B cell (primary cell): Measurements from ENCODE around the gene FBXO28. TPM values are rescaled to one million over a fixed set of nuclear protein-coding genes. Genes with fewer than 3 reads are reported as not detected.

Experiments used
- ATAC-seq: fragments of 200-7000 bp; cut with Tn5 transposase; one replicate; pipeline ENCODE4 v1.10.0; 2021; ENCODE audit warnings: low read depth, mild to moderate bottlenecking, moderate number of reproducible peaks, moderate library complexity
- CTCF ChIA-PET: fragments of 350-600 bp; sonication (Branson Sonifier 250); formaldehyde crosslinking; loops from one replicate; lab custom pipeline; 2021; ENCODE audit warnings: antibody characterized with exemption, inconsistent platforms; lab: Charles Lee
- POLR2A ChIA-PET: fragments of 350-600 bp; sonication (Branson Sonifier 250); formaldehyde crosslinking; loops from one replicate; lab custom pipeline; 2021; ENCODE audit warnings: antibody characterized with exemption; lab: Charles Lee
- DNase-seq: peaks from one replicate; pipeline ENCODE4 v3.0.0; 2013
- H2AFZ ChIP-seq: 2 replicates; pipeline ENCODE4 v1.6.1; 2012; ENCODE audit warnings: mild to moderate bottlenecking, low read depth, low read length; ENCODE audit not compliant: insufficient read depth, poor library complexity, severe bottlenecking
- H3K27ac ChIP-seq, 2 donors: 1 replicate in 1 of 2; 2 replicates in 1 of 2; pipeline ENCODE4 v1.5.1; 2012 to 2013; ENCODE audit warnings: low read length in 2 of 2, mild to moderate bottlenecking in 2 of 2, moderate library complexity in 1 of 2
- H3K27me3 ChIP-seq, 4 experiments: fragments of 200-600 bp in 1 of 4; sonication (generic) in 1 of 4; replicated peaks in 1 of 4; 1 replicate in 2 of 4; 2 replicates in 2 of 4; pipeline versions ENCODE4 v1.6.1 to v1.7.0; 2013 to 2016; ENCODE audit warnings: low read length in 3 of 4, mild to moderate bottlenecking in 2 of 4, mixed read lengths in 1 of 4, moderate library complexity in 1 of 4; ENCODE audit not compliant: insufficient read depth in 4 of 4, control insufficient read depth in 3 of 4; ENCODE audit errors: control extremely low read depth in 1 of 4
- H3K36me3 ChIP-seq, 2 experiments: replicated peaks in 1 of 2; 1 replicate in 1 of 2; 2 replicates in 1 of 2; pipeline versions ENCODE4 v1.6.1 to v1.7.1; 2013; ENCODE audit warnings: low read length in 1 of 2; ENCODE audit not compliant: insufficient read depth in 2 of 2, control insufficient read depth in 1 of 2; ENCODE audit errors: control extremely low read depth in 1 of 2, extremely low read depth in 1 of 2
- H3K4me1 ChIP-seq, 2 donors: fragments of 200-600 bp in 1 of 2; sonication (generic) in 1 of 2; 1 replicate in 1 of 2; 2 replicates in 1 of 2; pipeline versions ENCODE4 v1.5.1 to v1.6.1; 2013 to 2017; ENCODE audit warnings: low read length in 2 of 2; ENCODE audit not compliant: control insufficient read depth in 2 of 2, insufficient read depth in 2 of 2
- H3K4me2 ChIP-seq: replicated peaks from 2 replicates; pipeline ENCODE3; 2012; ENCODE audit warnings: mild to moderate bottlenecking, low read depth, low read length; ENCODE audit not compliant: poor library complexity, severe bottlenecking
- H3K4me3 ChIP-seq, 5 experiments: fragments of 200-600 bp in 1 of 5; sonication (generic) in 1 of 5; 1 replicate in 3 of 5; 2 replicates in 2 of 5; pipeline versions ENCODE4 v1.5.1 to v1.7.0; 2011 to 2016; ENCODE audit warnings: low read length in 4 of 5, mild to moderate bottlenecking in 4 of 5, low read depth in 2 of 5, control low read depth in 1 of 5, moderate library complexity in 1 of 5; ENCODE audit not compliant: insufficient read depth in 1 of 5; ENCODE audit errors: control extremely low read depth in 1 of 5, extremely low read depth in 1 of 5
- H3K79me2 ChIP-seq: fragments of 200-600 bp; sonication (generic); one replicate; pipeline ENCODE4 v1.6.0; 2016; ENCODE audit warnings: low read length; ENCODE audit not compliant: control insufficient read depth, insufficient read depth
- H3K9ac ChIP-seq: fragments of 200-600 bp; sonication (generic); 2 replicates; pipeline ENCODE4 v1.6.1; 2017; ENCODE audit warnings: mild to moderate bottlenecking, low read length, moderate library complexity
- H3K9me3 ChIP-seq, 3 donors: one replicate each; pipeline versions ENCODE4 v1.6.1 to v1.7.1; 2013; ENCODE audit warnings: low read length in 2 of 3; ENCODE audit not compliant: control insufficient read depth in 2 of 3, insufficient read depth in 1 of 3; ENCODE audit errors: control extremely low read depth in 1 of 3
- H4K20me1 ChIP-seq: 2 replicates; pipeline ENCODE4 v1.6.0; 2012; ENCODE audit warnings: mild to moderate bottlenecking, low read length; ENCODE audit not compliant: insufficient read depth, control insufficient read depth, poor library complexity, severe bottlenecking
- H3K27ac Mint-ChIP-seq: one replicate; pipeline ENCODE4 v1.8.0; 2021; ENCODE audit warnings: mixed read lengths
- H3K27me3 Mint-ChIP-seq: one replicate; pipeline ENCODE4 v1.8.0; 2021; ENCODE audit warnings: mixed read lengths
- H3K4me1 Mint-ChIP-seq: one replicate; pipeline ENCODE4 v1.8.0; 2021; ENCODE audit warnings: mixed read lengths
- H3K4me3 Mint-ChIP-seq: one replicate; pipeline ENCODE4 v1.8.0; 2021; ENCODE audit warnings: mixed read lengths
- H3K9me3 Mint-ChIP-seq: one replicate; pipeline ENCODE4 v1.8.0; 2022; ENCODE audit warnings: mixed read lengths; ENCODE audit not compliant: insufficient read depth
- EZH2 ChIP-seq: IDR thresholded peaks from 2 replicates; pipeline ENCODE4 v1.6.1; 2012; ENCODE audit warnings: borderline replicate concordance, low read depth, mild to moderate bottlenecking, moderate library complexity, low read length; ENCODE audit not compliant: insufficient read depth, poor library complexity, severe bottlenecking
- WGBS: methylation state at CpG from one replicate; pipeline ENCODE4 v1.1.5; 2013; ENCODE audit warnings: missing lambda C conversion rate; ENCODE audit not compliant: insufficient coverage; 5-methylcytosine and 5-hydroxymethylcytosine counted together
- intact Hi-C: fragments of 100-400 bp; cut with micrococcal nuclease; formaldehyde crosslinking; loops from one replicate; pipeline ENCODE4 v1.10.0; 2022
- polyA plus RNA-seq: library from polyadenylated mRNA; depleted of rRNA; stranded (reverse); fragments of >200 nt; gene quantifications from 2 replicates; pipeline ENCODE4 v1.2.3, GENCODE V29; 2012
- total RNA-seq, 2 donors: library from RNA; stranded (reverse); fragments of 120-200 nt in 1 of 2; gene quantifications; 1 replicate in 1 of 2; 2 replicates in 1 of 2; pipeline versions ENCODE4 v1.2.3 to v1.2.4, GENCODE V29; 2013 to 2022
- TF ChIP-seq, protein P1 (sequence below): fragments of 200-600 bp; IDR thresholded peaks from one replicate; pipeline ENCODE4 v1.8.0; 2022; ENCODE audit warnings: antibody characterized with exemption, mild to moderate bottlenecking

Gene FBXO28
- total and polyA plus RNA-seq, 2 donors (not counting 1 experiment from before 2014, with no cell fraction given): 17.5 to 39.7 TPM

DNA sequence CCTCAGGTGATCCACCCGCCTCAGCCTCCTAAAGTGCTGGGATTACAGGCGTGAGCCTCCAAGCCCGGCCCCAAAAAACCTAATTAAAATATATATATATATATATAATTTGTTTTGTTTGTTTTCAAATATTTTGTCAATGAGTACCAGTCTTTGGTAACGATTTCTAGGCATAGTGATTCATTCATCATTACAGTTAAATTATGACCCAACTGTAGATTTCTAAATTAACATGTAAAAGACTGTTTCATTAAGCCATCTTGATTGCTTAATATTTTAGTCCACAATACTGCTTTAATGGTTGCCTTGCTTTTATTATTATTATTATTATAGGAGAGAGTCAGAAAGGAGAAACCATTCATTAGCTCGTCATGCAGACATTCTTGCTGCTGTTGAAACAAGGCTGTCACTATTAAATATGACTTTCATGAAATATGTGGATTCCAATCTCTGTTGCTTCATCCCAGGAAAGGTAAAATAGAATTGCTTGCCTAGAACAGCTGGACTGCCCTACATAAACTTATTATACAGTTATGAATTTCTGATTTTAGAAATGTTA, 19.9 kb downstream of the FBXO28 start:
- H3K4me2 ChIP-seq: no peak overlapping the region
- TF ChIP-seq, protein P1, sequence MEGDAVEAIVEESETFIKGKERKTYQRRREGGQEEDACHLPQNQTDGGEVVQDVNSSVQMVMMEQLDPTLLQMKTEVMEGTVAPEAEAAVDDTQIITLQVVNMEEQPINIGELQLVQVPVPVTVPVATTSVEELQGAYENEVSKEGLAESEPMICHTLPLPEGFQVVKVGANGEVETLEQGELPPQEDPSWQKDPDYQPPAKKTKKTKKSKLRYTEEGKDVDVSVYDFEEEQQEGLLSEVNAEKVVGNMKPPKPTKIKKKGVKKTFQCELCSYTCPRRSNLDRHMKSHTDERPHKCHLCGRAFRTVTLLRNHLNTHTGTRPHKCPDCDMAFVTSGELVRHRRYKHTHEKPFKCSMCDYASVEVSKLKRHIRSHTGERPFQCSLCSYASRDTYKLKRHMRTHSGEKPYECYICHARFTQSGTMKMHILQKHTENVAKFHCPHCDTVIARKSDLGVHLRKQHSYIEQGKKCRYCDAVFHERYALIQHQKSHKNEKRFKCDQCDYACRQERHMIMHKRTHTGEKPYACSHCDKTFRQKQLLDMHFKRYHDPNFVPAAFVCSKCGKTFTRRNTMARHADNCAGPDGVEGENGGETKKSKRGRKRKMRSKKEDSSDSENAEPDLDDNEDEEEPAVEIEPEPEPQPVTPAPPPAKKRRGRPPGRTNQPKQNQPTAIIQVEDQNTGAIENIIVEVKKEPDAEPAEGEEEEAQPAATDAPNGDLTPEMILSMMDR: no peak
- TF ChIP-seq EZH2: no peak
- H3K4me3 ChIP-seq: no peak overlapping the region
- Mint-ChIP-seq H3K27ac (no peak overlapping the region), H3K27me3 (no peaks in the 10 kb centered on the region), H3K9me3 (no peaks in the 10 kb centered on the region), H3K4me3 (no peak overlapping the region), H3K4me1 (peaks cover 2% of the 10 kb centered on the region)
- H3K9me3 ChIP-seq: no peaks in the 10 kb centered on the region
- no CpG with 5 or more reads among the region's 5 CpGs for WGBS
- DNase-seq (no peak), ATAC-seq (no peak)
- POLR2A ChIA-PET: no interaction called here
- H3K79me2 ChIP-seq: peaks cover 18% of the 10 kb centered on the region
- H3K27ac ChIP-seq: no peak overlapping the region
- H2AFZ ChIP-seq: no peak overlapping the region
- CTCF ChIA-PET: interaction anchor here (1.8 kb wide), 1 partner anchor 201 kb away, joined by 6 read pairs; no protein-coding TSS in a partner anchor
- no peak overlapping the region for H3K9ac ChIP-seq
- H3K36me3 ChIP-seq: peaks cover 10 to 57% of the 10 kb centered on the region in 2 experiments
- H3K4me1 ChIP-seq: no peaks in the 10 kb centered on the region
- intact Hi-C loops: no loop called here
- peaks cover 11% of the 10 kb centered on the region for H4K20me1 ChIP-seq
- no peaks in the 10 kb centered on the region for H3K27me3 ChIP-seq

DNA sequence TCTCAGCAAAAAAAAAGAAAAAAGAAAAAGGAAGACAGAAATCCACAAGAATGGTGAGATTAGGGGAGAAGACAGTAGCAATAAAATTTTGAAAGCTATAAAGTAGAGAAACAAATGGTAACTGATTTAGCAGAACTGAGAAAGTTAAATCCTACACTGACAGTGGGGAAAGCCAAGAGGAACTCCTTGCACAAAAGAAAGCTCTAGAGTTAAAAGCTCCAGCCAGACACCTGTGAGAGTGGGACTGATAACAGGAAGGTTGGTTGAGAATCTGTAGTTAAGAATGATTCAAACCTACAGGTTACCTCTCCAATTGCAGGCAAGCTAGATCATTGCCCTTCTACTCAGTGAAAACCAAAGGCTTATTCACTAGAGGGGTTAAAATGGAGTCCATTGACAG, 23.6 kb downstream of the FBXO28 start:
- H3K4me1 Mint-ChIP-seq: peaks cover 2% of the 10 kb centered on the region
- ATAC-seq (no peak), DNase-seq (no peak)
- no peak overlapping the region for H3K4me3 Mint-ChIP-seq
- CTCF ChIA-PET: interaction anchor here (0.6 to 1.2 kb wide), 2 partner anchors 21 to 179 kb away, joined by 4 read pairs; no protein-coding TSS in a partner anchor
- no peaks in the 10 kb centered on the region for H3K9me3 ChIP-seq
- H4K20me1 ChIP-seq: peaks cover 4% of the 10 kb centered on the region
- H3K27ac Mint-ChIP-seq: no peak overlapping the region
- no peak overlapping the region for H3K4me2 ChIP-seq
- peaks cover 3 to 38% of the 10 kb centered on the region in 2 experiments for H3K36me3 ChIP-seq
- H3K27me3 ChIP-seq: no peaks in the 10 kb centered on the region
- H3K79me2 ChIP-seq: peaks cover 9% of the 10 kb centered on the region
- TF ChIP-seq, protein P1: no peak
- TF ChIP-seq EZH2: no peak
- intact Hi-C loops: no loop called here
- no peaks in the 10 kb centered on the region for H3K4me1 ChIP-seq
- no peak overlapping the region for H3K4me3 ChIP-seq
- no peaks in the 10 kb centered on the region for H3K27me3 Mint-ChIP-seq
- H3K27ac ChIP-seq: no peak overlapping the region
- no peak overlapping the region for H2AFZ ChIP-seq
- H3K9me3 Mint-ChIP-seq: no peaks in the 10 kb centered on the region
- no peak overlapping the region for H3K9ac ChIP-seq
- POLR2A ChIA-PET: no interaction called here
